ENCODE data around the gene TIMM50.

DNA sequence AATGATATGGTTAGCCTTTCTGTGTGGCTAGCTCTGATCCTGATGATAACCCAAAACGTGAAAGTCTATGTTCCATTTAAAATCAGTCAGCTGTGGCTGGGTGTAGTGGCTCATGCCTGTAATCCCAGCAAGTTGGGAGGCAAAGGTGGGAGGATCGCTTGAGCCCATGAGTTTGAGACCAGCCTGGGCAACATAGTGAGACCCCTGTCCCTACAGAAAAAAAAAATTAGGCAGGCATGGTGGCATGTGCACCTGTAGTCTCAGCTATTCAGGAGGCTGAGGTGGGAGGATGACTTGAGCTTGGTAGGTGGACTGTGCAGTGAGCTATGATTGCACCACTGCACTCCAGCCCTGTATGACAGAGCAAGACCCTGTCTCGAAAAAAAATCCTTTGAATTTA is 53.2 kb downstream of the TIMM50 start:
- TF ChIP-seq POLR2A (IDR thresholded peaks at IDR 0.05; ENCODE audit: low read depth, low read length) = no peak
- TF ChIP-seq TAF1 (IDR thresholded peaks at IDR 0.05; ENCODE audit: low read depth, low read length) = no peak

Measured in GM12891 (cell line).